ENCODE results near the gene FLNC. TPM values are rescaled to one million over a fixed set of nuclear protein-coding genes. Genes with fewer than 3 reads are reported as not detected.

The FLNC gene
- total and polyA plus RNA-seq, 2 of the 4 experiments (the other 2 are of a cell fraction) = 116 to 154 TPM

DNA sequence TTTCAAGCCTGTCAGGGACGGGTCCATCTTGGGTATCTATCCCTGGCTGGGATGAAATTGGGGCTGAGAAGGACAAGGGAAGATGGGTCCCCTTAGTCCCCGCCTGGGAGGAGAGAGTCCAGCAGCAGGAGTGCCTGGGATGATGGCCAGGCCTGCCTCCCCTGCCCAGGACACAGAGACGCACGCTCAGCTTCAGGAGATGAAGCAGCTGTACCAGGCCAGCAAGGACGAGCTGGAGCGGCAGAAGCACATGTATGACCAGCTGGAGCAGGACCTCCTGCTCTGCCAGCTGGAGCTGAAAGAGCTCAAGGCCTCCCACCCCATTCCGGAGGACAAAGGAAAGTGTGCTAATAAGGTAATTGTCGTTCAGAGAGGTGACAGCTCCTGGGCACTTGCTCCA lies 23.0 kb upstream of the FLNC start:
- Histone ChIP-seq H2AK5ac (ENCODE audit: low read depth, low read length) (no peak overlapping the region), H4K91ac (ENCODE audit: insufficient read depth, low read depth, low read length) (no peak overlapping the region), H3K36me3 (ENCODE audit: control insufficient read depth, insufficient read depth, low read length) (peaks cover 30% of the 10 kb centered on the region), H3K4me3 (ENCODE audit: insufficient read depth, low read depth, low read length) (no peak overlapping the region), H2BK120ac (ENCODE audit: low read depth, low read length) (no peak overlapping the region), H3K9me3 (ENCODE audit: control insufficient read depth, insufficient read depth, low read length) (no peaks in the 10 kb centered on the region), H3K4me1 (ENCODE audit: control insufficient read depth, insufficient read depth, low read length) (peaks cover 10% of the 10 kb centered on the region), H3K14ac (replicated peaks; ENCODE audit: low read depth, low read length) (no peak overlapping the region), H4K20me1 (ENCODE audit: insufficient read depth, low read length) (no peaks in the 10 kb centered on the region), H3K9ac (ENCODE audit: low read depth, low read length) (no peak overlapping the region), H3K27me3 (ENCODE audit: control insufficient read depth, insufficient read depth, low read length) (no peaks in the 10 kb centered on the region), H2BK20ac (ENCODE audit: low read depth, low read length) (no peak overlapping the region), H4K8ac (ENCODE audit: low read depth in 2 of 2, low read length in 2 of 2) (no peak overlapping the region), H3K56ac (ENCODE audit: extremely low read depth, insufficient read depth, low read length) (no peak overlapping the region), H3K23ac (ENCODE audit: low read depth, low read length) (no peak overlapping the region), H2AK9ac (replicated peaks; ENCODE audit: low read depth, low read length, poor library complexity) (no peak overlapping the region), H2BK5ac (ENCODE audit: low read depth, low read length, poor library complexity, severe bottlenecking) (no peak overlapping the region), H2AFZ (replicated peaks; ENCODE audit: low read length, poor library complexity) (no peak overlapping the region), H3K27ac (ENCODE audit: insufficient read depth, low read length) (no peak overlapping the region), H3K4ac (ENCODE audit: low read depth, low read length) (no peak overlapping the region), H3K79me1 (ENCODE audit: low read depth in 1 of 2, low read length in 2 of 2) (no peaks in the 10 kb centered on the region; a peak in 1 of 4 replicates), H3K4me2 (ENCODE audit: low read depth, low read length) (no peak overlapping the region), H3K9me1 (ENCODE audit: insufficient read depth, low read length) (peaks cover 10% of the 10 kb centered on the region), H3K18ac (ENCODE audit: low read depth, low read length) (no peak overlapping the region), H4K5ac (ENCODE audit: low read depth, low read length) (no peak overlapping the region), H2BK15ac (ENCODE audit: low read depth, low read length) (no peak overlapping the region)
- POLR2A ChIA-PET (ENCODE audit: unreplicated experiment) = no interaction called here
- DNase-seq = no peak
- TF ChIP-seq RFX5 (IDR thresholded peaks at IDR 0.05; ENCODE audit: low read depth, low read length) (no peak), CHD1 (IDR thresholded peaks at IDR 0.05; ENCODE audit: low read depth, low read length) (no peak), MAZ (IDR thresholded peaks at IDR 0.05; ENCODE audit: borderline replicate concordance, low read depth, low read length) (no peak), FOS (IDR thresholded peaks at IDR 0.05; ENCODE audit: low read depth, low read length) (no peak), NFE2L2 (IDR thresholded peaks at IDR 0.05; ENCODE audit: low read depth, low read length) (no peak), BHLHE40 (IDR thresholded peaks at IDR 0.05; ENCODE audit: low read depth, low read length) (no peak), MXI1 (IDR thresholded peaks at IDR 0.05; ENCODE audit: borderline replicate concordance, low read depth, low read length) (no peak), MAFK (IDR thresholded peaks at IDR 0.05; ENCODE audit: low read depth, low read length) (no peak), RCOR1 (IDR thresholded peaks at IDR 0.05; ENCODE audit: insufficient replicate concordance, low read length) (no peak)
- TF ChIP-seq, protein P1, sequence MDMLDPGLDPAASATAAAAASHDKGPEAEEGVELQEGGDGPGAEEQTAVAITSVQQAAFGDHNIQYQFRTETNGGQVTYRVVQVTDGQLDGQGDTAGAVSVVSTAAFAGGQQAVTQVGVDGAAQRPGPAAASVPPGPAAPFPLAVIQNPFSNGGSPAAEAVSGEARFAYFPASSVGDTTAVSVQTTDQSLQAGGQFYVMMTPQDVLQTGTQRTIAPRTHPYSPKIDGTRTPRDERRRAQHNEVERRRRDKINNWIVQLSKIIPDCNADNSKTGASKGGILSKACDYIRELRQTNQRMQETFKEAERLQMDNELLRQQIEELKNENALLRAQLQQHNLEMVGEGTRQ (IDR thresholded peaks at IDR 0.05; ENCODE audit: low read depth, low read length) = no peak
- TF ChIP-seq, protein P2, sequence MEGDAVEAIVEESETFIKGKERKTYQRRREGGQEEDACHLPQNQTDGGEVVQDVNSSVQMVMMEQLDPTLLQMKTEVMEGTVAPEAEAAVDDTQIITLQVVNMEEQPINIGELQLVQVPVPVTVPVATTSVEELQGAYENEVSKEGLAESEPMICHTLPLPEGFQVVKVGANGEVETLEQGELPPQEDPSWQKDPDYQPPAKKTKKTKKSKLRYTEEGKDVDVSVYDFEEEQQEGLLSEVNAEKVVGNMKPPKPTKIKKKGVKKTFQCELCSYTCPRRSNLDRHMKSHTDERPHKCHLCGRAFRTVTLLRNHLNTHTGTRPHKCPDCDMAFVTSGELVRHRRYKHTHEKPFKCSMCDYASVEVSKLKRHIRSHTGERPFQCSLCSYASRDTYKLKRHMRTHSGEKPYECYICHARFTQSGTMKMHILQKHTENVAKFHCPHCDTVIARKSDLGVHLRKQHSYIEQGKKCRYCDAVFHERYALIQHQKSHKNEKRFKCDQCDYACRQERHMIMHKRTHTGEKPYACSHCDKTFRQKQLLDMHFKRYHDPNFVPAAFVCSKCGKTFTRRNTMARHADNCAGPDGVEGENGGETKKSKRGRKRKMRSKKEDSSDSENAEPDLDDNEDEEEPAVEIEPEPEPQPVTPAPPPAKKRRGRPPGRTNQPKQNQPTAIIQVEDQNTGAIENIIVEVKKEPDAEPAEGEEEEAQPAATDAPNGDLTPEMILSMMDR (conservative IDR thresholded peaks at IDR 0.05; ENCODE audit: low read depth, low read length) = no peak
- TF ChIP-seq, protein P3, sequence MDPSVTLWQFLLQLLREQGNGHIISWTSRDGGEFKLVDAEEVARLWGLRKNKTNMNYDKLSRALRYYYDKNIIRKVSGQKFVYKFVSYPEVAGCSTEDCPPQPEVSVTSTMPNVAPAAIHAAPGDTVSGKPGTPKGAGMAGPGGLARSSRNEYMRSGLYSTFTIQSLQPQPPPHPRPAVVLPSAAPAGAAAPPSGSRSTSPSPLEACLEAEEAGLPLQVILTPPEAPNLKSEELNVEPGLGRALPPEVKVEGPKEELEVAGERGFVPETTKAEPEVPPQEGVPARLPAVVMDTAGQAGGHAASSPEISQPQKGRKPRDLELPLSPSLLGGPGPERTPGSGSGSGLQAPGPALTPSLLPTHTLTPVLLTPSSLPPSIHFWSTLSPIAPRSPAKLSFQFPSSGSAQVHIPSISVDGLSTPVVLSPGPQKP (IDR thresholded peaks at IDR 0.05; ENCODE audit: borderline replicate concordance, low read depth, low read length) = no peak
- 79% methylated on average over 6 of the region's 8 CpGs; no CpG with 5 or more reads in 1 of the 2 experiments for WGBS, 2 experiments (ENCODE audit: extremely low coverage in 2 of 2, insufficient read length in 1 of 2)
- dilution Hi-C loops (cut with HindIII; ENCODE audit: low sequenced_read_pairs, unreplicated experiment) = no loop called here
- ATAC-seq (ENCODE audit: low read depth) = no peak
- BruUV-seq (replicated peaks) = no TSS peak
- in situ Hi-C loops (cut with MboI; ENCODE audit: low sequenced_read_pairs) = no loop called here
- CTCF ChIA-PET = no interaction called here
- intact Hi-C loops (cut with micrococcal nuclease) = no loop called here

Measured in IMR-90 (cell line).